ENCODE measurements around the gene ACOX3. TPM values are rescaled to one million over a fixed set of nuclear protein-coding genes. Genes with fewer than 3 reads are reported as not detected.
A peak's percentile ranks its signal among the peaks of the same experiment; 100 is the strongest.

The ACOX3 gene
- total and polyA plus RNA-seq, 2 of the 8 experiments (the other 6 are each of a cell fraction or from before 2014, with no cell fraction given), result 2.5 to 9.9 TPM

GRCh38 chr4:8321220-8321619 lies 119.3 kb downstream of the ACOX3 start:
- Histone ChIP-seq H4K91ac (replicated peaks; ENCODE audit: insufficient read length, low read length) (no peak overlapping the region), H4K20me1 (replicated peaks in 1 of 2; ENCODE audit: control insufficient read depth in 1 of 2, insufficient read depth in 2 of 2, low read length in 2 of 2) (peaks cover 0 to 4% of the 10 kb centered on the region in 2 experiments), H2BK20ac (ENCODE audit: low read length) (no peak overlapping the region), H3K79me1 (ENCODE audit: low read depth, low read length) (no peaks in the 10 kb centered on the region), H3K36me3 (ENCODE audit: control insufficient read depth in 2 of 4, insufficient read depth in 4 of 4, low read length in 3 of 4) (no peaks in the 10 kb centered on the region), H3K23me2 (ENCODE audit: low read depth, low read length) (peaks cover 6% of the 10 kb centered on the region; the same call in 1 of the 2 replicates), H3K9me3 (ENCODE audit: insufficient read depth in 2 of 2, low read depth in 1 of 2, low read length in 1 of 2) (no peaks in the 10 kb centered on the region; a peak in 2 of 4 replicates), H3K4ac (replicated peaks; ENCODE audit: insufficient read length, low read depth, low read length) (no peak overlapping the region), H4K8ac (ENCODE audit: extremely low read depth, insufficient read depth, low read length) (no peak overlapping the region), H3K4me3 (ENCODE audit: extremely low read depth in 1 of 4, insufficient read depth in 2 of 4, low read depth in 3 of 4, low read length in 4 of 4) (no peak overlapping the region), H2AFZ (ENCODE audit: low read length) (no peak overlapping the region), H2AK5ac (ENCODE audit: low read depth, low read length) (peak overlapping the region; percentile 93; the same call in 1 of the 2 replicates), H3K9ac (replicated peaks in 1 of 4; ENCODE audit: extremely low read depth in 1 of 4, low read depth in 3 of 4, low read length in 3 of 4) (no peak overlapping the region), H3K27ac (ENCODE audit: low read depth, low read length) (no peak overlapping the region), H3K4me2 (ENCODE audit: insufficient read depth in 1 of 2, low read depth in 2 of 2, low read length in 2 of 2) (no peak overlapping the region), H3K14ac (ENCODE audit: insufficient read length) (no peak overlapping the region), H2BK120ac (replicated peaks; ENCODE audit: low read depth, low read length) (no peak overlapping the region), H3K18ac (ENCODE audit: extremely low read depth, low read length) (no peak overlapping the region), H3K23ac (ENCODE audit: insufficient read length) (no peak overlapping the region), H2BK15ac (ENCODE audit: low read length) (no peak overlapping the region), H4K5ac (ENCODE audit: insufficient read length, low read depth, low read length) (no peak overlapping the region), H3K79me2 (ENCODE audit: control insufficient read depth in 1 of 2, insufficient read depth in 2 of 2, low read length in 2 of 2) (no peaks in the 10 kb centered on the region), H3K27me3 (replicated peaks in 1 of 4; ENCODE audit: control insufficient read depth in 3 of 4, extremely low read depth in 1 of 4, insufficient read depth in 3 of 4, low read length in 3 of 4) (no peaks in the 10 kb centered on the region), H2BK12ac (ENCODE audit: low read depth, low read length) (no peak overlapping the region), H3K56ac (replicated peaks; ENCODE audit: insufficient read length, low read depth, low read length) (peak overlapping the region; percentile 87), H3K4me1 (replicated peaks in 1 of 4; ENCODE audit: control insufficient read depth in 3 of 4, insufficient read depth in 4 of 4, low read length in 3 of 4) (peaks cover 0 to 8% (median 4%) of the 10 kb centered on the region in 4 experiments; a peak in 2 of 7 replicates), H2BK5ac (ENCODE audit: low read depth, low read length) (no peak overlapping the region)
- CTCF ChIA-PET (ENCODE audit: partially characterized antibody), result no interaction called here
- DNase-seq (ENCODE audit: low read depth in 1 of 2, low spot score in 2 of 2) (no peak), FAIRE-seq (no peak)
- POLR2A ChIA-PET (ENCODE audit: partially characterized antibody), result no interaction called here
- whole genome bisulfite sequencing, 2 experiments (ENCODE audit: extremely low coverage in 1 of 2, insufficient coverage in 1 of 2, insufficient read length in 1 of 2, insufficient replicate concordance in 2 of 2, low coverage in 1 of 2, low lambda C conversion rate in 2 of 2, missing lambda C conversion rate in 1 of 2), result 98 to 100% methylated on average over 2 of the region's 2 CpGs
- TF ChIP-seq USF2 (IDR thresholded peaks at IDR 0.05; ENCODE audit: low read length), result no peak
- TF ChIP-seq POLR2AphosphoS5 (IDR thresholded peaks at IDR 0.05; ENCODE audit: low read depth, low read length), result no peak
- TF ChIP-seq SAP30 (IDR thresholded peaks at IDR 0.05; ENCODE audit: insufficient read depth, insufficient replicate concordance, low read length), result no peak
- no peak for TF ChIP-seq TAF1 (IDR thresholded peaks at IDR 0.05; ENCODE audit: low read depth, low read length)
- TF ChIP-seq NRF1 (IDR thresholded peaks at IDR 0.05; ENCODE audit: low read depth, low read length), result no peak
- no peak for TF ChIP-seq POU5F1 (IDR thresholded peaks at IDR 0.05; ENCODE audit: low read depth, low read length)
- no peak for TF ChIP-seq CREB1 (IDR thresholded peaks at IDR 0.05)
- no peak for TF ChIP-seq SIN3A (conservative IDR thresholded peaks at IDR 0.05 in 1 of 2, IDR thresholded peaks at IDR 0.05 in 1 of 2; ENCODE audit: low read depth in 1 of 2, low read length in 2 of 2)
- TF ChIP-seq TBP (IDR thresholded peaks at IDR 0.05; ENCODE audit: low read depth, low read length), result no peak
- TF ChIP-seq CHD1 (IDR thresholded peaks at IDR 0.05; ENCODE audit: low read depth, low read length), result no peak
- TF ChIP-seq JUN (IDR thresholded peaks at IDR 0.05; ENCODE audit: low read depth, low read length), result no peak
- no peak for TF ChIP-seq EZH2 (IDR thresholded peaks at IDR 0.05; ENCODE audit: low read depth, low read length, severe bottlenecking)
- no peak for TF ChIP-seq RXRA (IDR thresholded peaks at IDR 0.05; ENCODE audit: insufficient read depth, low read depth, low read length)
- TF ChIP-seq BRCA1 (IDR thresholded peaks at IDR 0.05; ENCODE audit: low read depth, low read length), result no peak
